K562 treated with DMSO at 1 percent for 24 hours (cell line): Measurements from ENCODE around the gene SPDYE4. TPM values are rescaled to one million over a fixed set of nuclear protein-coding genes. Genes with fewer than 3 reads are reported as not detected.

Experiments
- total RNA-seq: library from RNA; unstranded; fragments of 300-600 nt; gene quantifications from 2 replicates; pipeline ENCODE4 v1.2.3, GENCODE V29; 2022; ENCODE audit warnings: low read depth; ENCODE audit not compliant: insufficient read depth

The SPDYE4 gene, protein sequence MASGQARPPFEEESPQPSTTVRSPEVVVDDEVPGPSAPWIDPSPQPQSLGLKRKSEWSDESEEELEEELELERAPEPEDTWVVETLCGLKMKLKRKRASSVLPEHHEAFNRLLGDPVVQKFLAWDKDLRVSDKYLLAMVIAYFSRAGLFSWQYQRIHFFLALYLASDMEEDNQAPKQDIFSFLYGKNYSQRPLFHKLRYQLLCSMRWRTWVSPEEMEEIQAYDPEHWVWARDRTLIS
- not detected in 2 replicates for total RNA-seq

DNA sequence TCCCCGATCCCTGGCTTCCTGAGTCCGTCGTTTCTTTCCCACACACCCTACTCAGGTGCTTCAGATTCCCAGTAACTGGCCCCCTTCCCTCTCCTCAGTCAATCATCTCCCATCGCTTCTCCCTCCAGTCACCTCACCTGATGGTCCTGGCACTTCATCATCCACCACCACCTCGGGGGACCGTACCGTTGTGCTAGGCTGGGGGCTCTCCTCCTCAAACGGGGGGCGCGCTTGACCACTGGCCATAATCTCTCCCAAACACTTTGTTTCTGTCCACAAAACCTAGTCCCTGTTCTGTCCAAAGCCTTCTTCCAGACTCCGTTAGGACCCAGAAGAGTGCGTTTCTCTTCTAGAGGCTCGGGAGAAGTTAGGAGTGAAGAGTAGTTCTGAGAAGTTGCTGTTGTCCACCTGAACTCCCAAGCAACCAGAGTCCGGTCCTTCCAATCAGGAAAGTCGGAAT is at the start of gene SPDYE4:
Gene SPDYE4 (minus strand): TSS at position 410 of the 460 bp plus-strand sequence. CDS start 164 bp downstream, at position 246.

DNA sequence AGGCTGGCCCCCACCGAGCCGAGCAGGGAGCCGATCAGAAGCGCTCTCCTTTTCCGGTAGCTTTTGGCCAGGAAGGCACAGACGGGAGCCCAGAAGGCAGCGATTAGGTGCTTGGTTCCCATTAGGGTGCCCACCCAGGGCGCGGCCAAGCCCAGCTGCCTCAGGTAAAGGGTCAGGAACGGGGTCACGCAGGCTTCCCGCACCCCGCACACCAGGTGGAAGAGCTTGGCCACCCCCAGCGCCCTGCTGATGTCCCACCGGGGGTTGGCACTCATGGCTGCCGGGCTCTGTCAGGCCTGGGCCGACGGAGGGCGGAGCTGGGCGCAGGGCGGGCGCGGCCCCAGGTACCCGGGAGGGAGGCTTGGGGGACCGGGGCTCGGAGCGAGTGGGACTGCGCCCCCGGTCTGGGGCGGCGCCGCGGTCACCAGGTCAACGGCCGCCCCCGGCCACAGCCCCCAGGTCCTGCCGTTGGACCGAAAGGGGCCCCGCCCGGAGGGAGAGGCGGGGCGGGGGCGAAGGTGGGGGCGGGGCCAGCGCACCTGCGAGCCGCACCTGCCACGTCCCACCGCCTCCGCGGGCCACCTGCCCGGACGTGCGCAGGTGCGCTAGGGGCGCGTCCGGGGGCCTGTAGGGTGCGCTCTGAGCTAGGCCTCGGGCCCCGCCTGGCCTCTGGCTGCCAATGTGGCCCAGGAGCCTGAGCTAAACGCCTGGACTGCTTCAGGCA is 40.7 kb upstream of the SPDYE4 start, which contains the start of gene MFSD6L:
Gene MFSD6L (minus strand): TSS at position 520 of the 724 bp plus-strand sequence. CDS start 245 bp downstream, at position 275.

Other genes with a start within 250 kb of the SPDYE4 start
- gene MYH10, start 127.8 kb downstream of the SPDYE4 start, total RNA-seq: 30.8 and 46.3 TPM in 2 replicates
- not detected in 2 replicates for gene CCDC42, start 13.7 kb downstream of the SPDYE4 start, total RNA-seq
- not detected in 2 replicates for gene MFSD6L, start 40.8 kb upstream of the SPDYE4 start, total RNA-seq
- gene PIK3R6, start 109.1 kb upstream of the SPDYE4 start, total RNA-seq: not detected in 2 replicates
- gene PIK3R5, start 207.2 kb upstream of the SPDYE4 start, total RNA-seq: not detected in 2 replicates